HepG2 (cell line): ENCODE data around the gene THOC1. TPM values are rescaled to one million over a fixed set of nuclear protein-coding genes. Genes with fewer than 3 reads are reported as not detected.

Source experiments
- AHDC1 ChIP-seq: sonication (generic); formaldehyde crosslinking; IDR thresholded peaks from 2 replicates; pipeline ENCODE4 v1.5.1; 2020; ENCODE audit warnings: mild to moderate bottlenecking, missing genetic modification reagents, borderline replicate concordance
- ARNT ChIP-seq: fragments of 450-650 bp; IDR thresholded peaks from 2 replicates; pipeline ENCODE4 v1.6.1; 2017
- FOXJ3 ChIP-seq: sonication (generic); formaldehyde crosslinking; IDR thresholded peaks from 2 replicates; pipeline ENCODE4 v1.4.0; 2020; ENCODE audit warnings: missing genetic modification reagents, mild to moderate bottlenecking, borderline replicate concordance
- FOXM1 ChIP-seq: sonication (generic); formaldehyde crosslinking; IDR thresholded peaks from 2 replicates; pipeline ENCODE4 v1.5.0; 2020; ENCODE audit warnings: missing genetic modification reagents
- FOXO1 ChIP-seq: sonication (generic); formaldehyde crosslinking; IDR thresholded peaks from 2 replicates; pipeline ENCODE4 v1.4.0; 2020; ENCODE audit warnings: missing genetic modification reagents
- KAT8 ChIP-seq: IDR thresholded peaks from 2 replicates; pipeline ENCODE4 v1.6.1; 2016; ENCODE audit warnings: missing genetic modification reagents, missing compliant biosample characterization
- ONECUT2 ChIP-seq: sonication (generic); formaldehyde crosslinking; IDR thresholded peaks from 2 replicates; pipeline ENCODE4 v1.4.0; 2020; ENCODE audit warnings: missing genetic modification reagents
- PHF5A ChIP-seq: IDR thresholded peaks from one replicate; pipeline ENCODE4 v1.6.1; 2018; ENCODE audit warnings: low read depth, missing genetic modification reagents; ENCODE audit not compliant: unreplicated experiment
- SYNCRIP ChIP-seq: fragments of 200-400 bp; formaldehyde crosslinking; IDR thresholded peaks from 2 replicates; pipeline ENCODE4 v1.6.1; 2018; ENCODE audit warnings: mild to moderate bottlenecking, low read depth, low read length; ENCODE audit not compliant: insufficient read depth
- XRCC5 ChIP-seq: fragments of 200-400 bp; formaldehyde crosslinking; optimal IDR thresholded peaks from 2 replicates; pipeline ENCODE3; 2017; ENCODE audit warnings: mild to moderate bottlenecking, low read length
- ZBTB25 ChIP-seq: IDR thresholded peaks from 2 replicates; pipeline ENCODE4 v1.6.1; 2018; ENCODE audit warnings: missing genetic modification reagents
- ZNF232 ChIP-seq: sonication (generic); formaldehyde crosslinking; IDR thresholded peaks from 2 replicates; pipeline ENCODE4 v1.4.0; 2020; ENCODE audit warnings: missing genetic modification reagents, borderline replicate concordance
- ZNF564 ChIP-seq: sonication (generic); formaldehyde crosslinking; IDR thresholded peaks from 2 replicates; pipeline ENCODE4 v1.8.1; 2023; ENCODE audit warnings: mild to moderate bottlenecking, missing genetic modification reagents
- ZNF567 ChIP-seq: sonication (generic); formaldehyde crosslinking; IDR thresholded peaks from 2 replicates; pipeline ENCODE4 v1.8.1; 2023; ENCODE audit warnings: mild to moderate bottlenecking, missing genetic modification reagents, borderline replicate concordance
- ZNF720 ChIP-seq: sonication (generic); formaldehyde crosslinking; IDR thresholded peaks from 2 replicates; pipeline ENCODE4 v1.4.0; 2020; ENCODE audit warnings: missing genetic modification reagents
- ZNF878 ChIP-seq: sonication (generic); formaldehyde crosslinking; IDR thresholded peaks from 2 replicates; pipeline ENCODE4 v1.8.1; 2023; ENCODE audit warnings: mild to moderate bottlenecking, missing genetic modification reagents, moderate library complexity
- ZNF891 ChIP-seq: sonication (generic); formaldehyde crosslinking; IDR thresholded peaks from 2 replicates; pipeline ENCODE4 v1.5.0; 2020; ENCODE audit warnings: mild to moderate bottlenecking, missing genetic modification reagents
- polyA plus RNA-seq, 8 experiments: library from polyadenylated mRNA; depleted of rRNA in 3 of 8; stranded (reverse) in 7 of 8; unstranded in 1 of 8; fragments of >200 nt; fragmentation: Illumina TruSeq in 4 of 8; extraction: Trizol in 4 of 8; gene quantifications; 2 replicates each; pipeline versions ENCODE4 v1.2.1 to v1.2.3, GENCODE V29; 2011 to 2016; ENCODE audit warnings: low read depth in 4 of 8, missing spikeins in 1 of 8, mixed read lengths in 1 of 8; ENCODE audit not compliant: insufficient read depth in 1 of 8
- total RNA-seq, 5 experiments: library from RNA; depleted of rRNA; stranded (reverse); fragments of >200 nt; fragmentation: Illumina TruSeq; extraction: Trizol; gene quantifications; 2 replicates each; pipeline ENCODE4 v1.2.3, GENCODE V29; 2016; ENCODE audit warnings: low read depth in 1 of 5
- TF ChIP-seq, protein P1 (sequence below): sonication (generic); formaldehyde crosslinking; IDR thresholded peaks from 2 replicates; pipeline ENCODE4 v1.5.0; 2020; ENCODE audit warnings: mild to moderate bottlenecking, missing genetic modification reagents
- TF ChIP-seq, protein P2 (sequence below): sonication (generic); formaldehyde crosslinking; IDR thresholded peaks from 2 replicates; pipeline ENCODE4 v1.8.0; 2022; ENCODE audit warnings: missing genetic modification reagents, mild to moderate bottlenecking, inconsistent platforms, borderline replicate concordance

Gene THOC1
- total and polyA plus RNA-seq, 2 of the 13 experiments (the other 11 are each of a cell fraction or from before 2014, with no cell fraction given): 40.6 to 56.7 TPM

GRCh38 chr18:267688-268552 is at the start of gene THOC1 (continued):
- TF ChIP-seq ARNT (no peak), ZNF878 (CRISPR knock-in tag) (peak; percentile 19; the same call in 1 of the 2 replicates), ZNF564 (peak; percentile 92), FOXO1 (peak; percentile 38; the same call in 1 of the 2 replicates), XRCC5 (peak; percentile 56), ZNF891 (peak; percentile 94), ZNF720 (CRISPR knock-in tag) (no peak), AHDC1 (CRISPR knock-in tag) (no peak), ZBTB25 (CRISPR knock-in tag) (peak; percentile 92), PHF5A (CRISPR knock-in tag) (peak; percentile 60), SYNCRIP (no peak), ZNF232 (CRISPR knock-in tag) (peak; percentile 88; the same call in 1 of the 2 replicates), FOXJ3 (peak; percentile 32; the same call in 1 of the 2 replicates), ONECUT2 (CRISPR knock-in tag) (no peak), FOXM1 (CRISPR knock-in tag) (no peak), ZNF567 (0 out of 2 replicates have a peak, but pooled peaks have one; percentile 45), KAT8 (CRISPR knock-in tag) (peak; percentile 99)
- TF ChIP-seq, protein P1, sequence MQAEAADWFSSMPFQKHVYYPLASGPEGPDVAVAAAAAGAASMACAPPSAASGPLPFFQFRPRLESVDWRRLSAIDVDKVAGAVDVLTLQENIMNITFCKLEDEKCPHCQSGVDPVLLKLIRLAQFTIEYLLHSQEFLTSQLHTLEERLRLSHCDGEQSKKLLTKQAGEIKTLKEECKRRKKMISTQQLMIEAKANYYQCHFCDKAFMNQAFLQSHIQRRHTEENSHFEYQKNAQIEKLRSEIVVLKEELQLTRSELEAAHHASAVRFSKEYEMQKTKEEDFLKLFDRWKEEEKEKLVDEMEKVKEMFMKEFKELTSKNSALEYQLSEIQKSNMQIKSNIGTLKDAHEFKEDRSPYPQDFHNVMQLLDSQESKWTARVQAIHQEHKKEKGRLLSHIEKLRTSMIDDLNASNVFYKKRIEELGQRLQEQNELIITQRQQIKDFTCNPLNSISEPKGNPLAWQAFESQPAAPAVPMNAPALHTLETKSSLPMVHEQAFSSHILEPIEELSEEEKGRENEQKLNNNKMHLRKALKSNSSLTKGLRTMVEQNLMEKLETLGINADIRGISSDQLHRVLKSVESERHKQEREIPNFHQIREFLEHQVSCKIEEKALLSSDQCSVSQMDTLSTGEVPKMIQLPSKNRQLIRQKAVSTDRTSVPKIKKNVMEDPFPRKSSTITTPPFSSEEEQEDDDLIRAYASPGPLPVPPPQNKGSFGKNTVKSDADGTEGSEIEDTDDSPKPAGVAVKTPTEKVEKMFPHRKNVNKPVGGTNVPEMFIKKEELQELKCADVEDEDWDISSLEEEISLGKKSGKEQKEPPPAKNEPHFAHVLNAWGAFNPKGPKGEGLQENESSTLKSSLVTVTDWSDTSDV: 0 out of 2 replicates have a peak, but pooled peaks have one; percentile 87
- TF ChIP-seq, protein P2, sequence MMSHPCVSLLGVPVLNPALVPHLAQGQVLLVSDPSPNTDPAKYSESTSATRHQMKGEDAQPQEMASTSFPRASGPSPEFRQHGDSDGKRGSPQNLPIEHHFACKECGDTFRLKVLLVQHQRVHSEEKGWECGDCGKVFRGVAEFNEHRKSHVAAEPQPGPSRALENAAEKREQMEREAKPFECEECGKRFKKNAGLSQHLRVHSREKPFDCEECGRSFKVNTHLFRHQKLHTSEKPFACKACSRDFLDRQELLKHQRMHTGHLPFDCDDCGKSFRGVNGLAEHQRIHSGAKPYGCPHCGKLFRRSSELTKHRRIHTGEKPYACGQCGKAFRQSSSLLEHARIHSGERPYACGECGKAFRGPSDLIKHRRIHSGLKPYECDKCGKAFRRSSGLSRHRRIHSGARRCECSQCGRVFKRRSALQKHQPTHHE (CRISPR knock-in tag): peak; percentile 86
